SK-N-SH treated with all-trans-retinoic acid at 6 μM for 48 hours (cell line): ENCODE measurements around the gene RASA1.

Experiments
- CSDC2 ChIP-seq: fragments of 250-450 bp; sonication (Bioruptor Pico); IDR thresholded peaks from 2 replicates; pipeline ENCODE4 v1.5.0; 2020; ENCODE audit warnings: mild to moderate bottlenecking, moderate library complexity
- CSRNP3 ChIP-seq: fragments of 250-450 bp; sonication (Bioruptor Pico); IDR thresholded peaks from 2 replicates; pipeline ENCODE4 v1.5.1; 2021; ENCODE audit warnings: mild to moderate bottlenecking, moderate library complexity
- ESRRG ChIP-seq: fragments of 250-450 bp; sonication (Bioruptor Pico); IDR thresholded peaks from 2 replicates; pipeline ENCODE4 v1.6.1; 2021; ENCODE audit warnings: mild to moderate bottlenecking
- GLIS3 ChIP-seq: fragments of 250-450 bp; sonication (Bioruptor Pico); IDR thresholded peaks from 2 replicates; pipeline ENCODE4 v1.5.0; 2020; ENCODE audit warnings: mild to moderate bottlenecking, moderate library complexity
- OSR1 ChIP-seq: fragments of 250-450 bp; sonication (Bioruptor Pico); IDR thresholded peaks from 2 replicates; pipeline ENCODE4 v1.8.0; 2022; ENCODE audit warnings: moderate library complexity, mild to moderate bottlenecking, inconsistent platforms
- PATZ1 ChIP-seq: fragments of 250-450 bp; sonication (Bioruptor Pico); IDR thresholded peaks from 2 replicates; pipeline ENCODE4 v1.8.0; 2020; ENCODE audit warnings: mild to moderate bottlenecking, moderate library complexity, borderline replicate concordance
- RARB ChIP-seq: fragments of 250-450 bp; sonication (Bioruptor Pico); IDR thresholded peaks from 2 replicates; pipeline ENCODE4 v1.8.0; 2021; ENCODE audit warnings: mild to moderate bottlenecking, moderate library complexity
- SNAI2 ChIP-seq: fragments of 250-450 bp; sonication (Bioruptor Pico); IDR thresholded peaks from 2 replicates; pipeline ENCODE4 v1.5.0; 2020; ENCODE audit warnings: mild to moderate bottlenecking, moderate library complexity
- ZFP3 ChIP-seq: fragments of 250-450 bp; sonication (Bioruptor Pico); IDR thresholded peaks from 2 replicates; pipeline ENCODE4 v1.5.0; 2020; ENCODE audit warnings: mild to moderate bottlenecking, moderate library complexity
- ZNF70 ChIP-seq: fragments of 450-650 bp; formaldehyde crosslinking; IDR thresholded peaks from 2 replicates; pipeline ENCODE4 v1.5.0; 2020; ENCODE audit warnings: mild to moderate bottlenecking, moderate library complexity

GRCh38 chr5:87434461-87434860 lies 166.8 kb downstream of the RASA1 start:
- TF ChIP-seq CSDC2 (no peak), GLIS3 (CRISPR knock-in tag) (no peak), PATZ1 (CRISPR knock-in tag) (no peak), CSRNP3 (CRISPR knock-in tag) (no peak), OSR1 (CRISPR knock-in tag) (no peak), RARB (CRISPR knock-in tag) (no peak), ESRRG (CRISPR knock-in tag) (no peak), ZNF70 (CRISPR knock-in tag) (no peak), SNAI2 (CRISPR knock-in tag) (no peak), ZFP3 (CRISPR knock-in tag) (no peak)
